GM12878 (cell line): ENCODE results near the gene ATF7. TPM values are rescaled to one million over a fixed set of nuclear protein-coding genes. Genes with fewer than 3 reads are reported as not detected.

Experiments used
- ATAC-seq: fragments of 200-7000 bp; cut with Tn5 transposase; 3 replicates; pipeline ENCODE4 v1.9.1; 2020; ENCODE audit warnings: mild to moderate bottlenecking, moderate library complexity
- BruUV-seq: library from RNA; stranded (reverse); fragments of 400-500 nt; replicated peaks from 2 replicates; lab custom pipeline; 2021; lab: Mats Ljungman, UMichigan
- CTCF ChIA-PET: fragments of 300-600 bp; sonication (Branson Sonifier 250); formaldehyde crosslinking; extraction: SDS; loops from one replicate; lab custom pipeline; 2021; ENCODE audit warnings: inconsistent platforms; lab: Yijun Ruan, JAX
- POLR2A ChIA-PET: fragments of 350-600 bp; formaldehyde crosslinking; extraction: SDS; loops from one replicate; lab custom pipeline; 2021; ENCODE audit warnings: inconsistent platforms; lab: Charles Lee
- RAD21 ChIA-PET: fragments of 300-600 bp; sonication (Branson Sonifier 250); formaldehyde crosslinking; loops from one replicate; lab custom pipeline; 2023; ENCODE audit warnings: antibody characterized with exemption; ENCODE audit not compliant: unreplicated experiment; lab: Charles Lee
- SMC1A ChIA-PET: fragments of 300-600 bp; sonication (Branson Sonifier 250); formaldehyde crosslinking; loops from one replicate; lab custom pipeline; 2023; ENCODE audit not compliant: unreplicated experiment, uncharacterized antibody; lab: Charles Lee
- DNase-seq: peaks from one replicate; pipeline ENCODE4 v3.0.0-alpha.2; 2011; ENCODE audit warnings: low read depth, low spot score
- FAIRE-seq: peaks from 3 replicates; lab custom pipeline; 2011; peaks lifted over from hg19 to GRCh38; lab: Jason Lieb, UNC
- H2AFZ ChIP-seq: 2 replicates; pipeline ENCODE4 v1.6.0; 2011; ENCODE audit warnings: low read depth, low read length, control low read depth; ENCODE audit not compliant: control insufficient read depth
- H3K27ac ChIP-seq: 2 replicates; pipeline ENCODE4 v1.5.1; 2011; ENCODE audit warnings: control low read depth; ENCODE audit not compliant: control insufficient read depth, insufficient read depth
- H3K27me3 ChIP-seq, 2 experiments: replicated peaks in 1 of 2; 2 replicates each; pipeline versions ENCODE4 v1.6.0 to v1.6.1; 2011; ENCODE audit warnings: low read length in 1 of 2; ENCODE audit not compliant: control insufficient read depth in 2 of 2, insufficient read depth in 2 of 2
- H3K36me3 ChIP-seq, 2 experiments: 2 replicates each; pipeline ENCODE4 v1.5.1; 2011; ENCODE audit warnings: low read length in 1 of 2; ENCODE audit not compliant: control insufficient read depth in 2 of 2, insufficient read depth in 2 of 2
- H3K4me1 ChIP-seq: 2 replicates; pipeline ENCODE4 v1.6.1; 2011; ENCODE audit warnings: mild to moderate bottlenecking, low read length, moderate library complexity, mixed read lengths; ENCODE audit not compliant: control insufficient read depth, insufficient read depth
- H3K4me2 ChIP-seq: 2 replicates; pipeline ENCODE4 v1.6.0; 2011; ENCODE audit warnings: control low read depth; ENCODE audit not compliant: control insufficient read depth, insufficient read depth
- H3K4me3 ChIP-seq: fragments of 200-600 bp; sonication (generic); 2 replicates; pipeline ENCODE4 v1.5.1; 2016
- H3K79me2 ChIP-seq: 2 replicates; pipeline ENCODE4 v1.6.0; 2011; ENCODE audit warnings: low read length; ENCODE audit not compliant: control insufficient read depth, insufficient read depth
- H3K9ac ChIP-seq: 2 replicates; pipeline ENCODE4 v1.8.0; 2011; ENCODE audit warnings: low read length, control low read depth, mixed read lengths; ENCODE audit not compliant: control insufficient read depth, insufficient read depth
- H3K9me3 ChIP-seq: replicated peaks from 3 replicates; pipeline ENCODE4 v1.5.1; 2011; ENCODE audit warnings: mild to moderate bottlenecking, low read length; ENCODE audit not compliant: control insufficient read depth, insufficient read depth
- H4K20me1 ChIP-seq: 2 replicates; pipeline ENCODE4 v1.6.0; 2011; ENCODE audit not compliant: control insufficient read depth, insufficient read depth
- BCL3 ChIP-seq: IDR thresholded peaks from 2 replicates; pipeline ENCODE4 v1.6.1; 2011; ENCODE audit warnings: borderline replicate concordance, low read depth, mild to moderate bottlenecking, moderate library complexity, low read length; ENCODE audit not compliant: insufficient read depth, poor library complexity, severe bottlenecking
- KDM1A ChIP-seq: fragments of 200-600 bp; sonication (generic); IDR thresholded peaks from 2 replicates; pipeline ENCODE4 v1.6.1; 2016; ENCODE audit warnings: borderline replicate concordance
- WGBS: methylation state at CpG from one replicate; pipeline ENCODE4 v1.1.6; 2016; ENCODE audit warnings: low lambda C conversion rate; ENCODE audit not compliant: insufficient replicate concordance, insufficient coverage; ENCODE audit errors: missing lambda C conversion rate; 5-methylcytosine and 5-hydroxymethylcytosine counted together
- in situ Hi-C: fragments of 300-500 bp; cut with MboI; formaldehyde crosslinking; loops from 9 replicates; pipeline ENCODE4 v1.14.3; 2018; ENCODE audit warnings: mixed read lengths
- intact Hi-C: fragments of 100-400 bp; cut with micrococcal nuclease; formaldehyde crosslinking; loops from one replicate; pipeline ENCODE4 v1.14.2; 2022; ENCODE audit not compliant: unreplicated experiment
- polyA plus RNA-seq, 11 experiments: library from polyadenylated mRNA; depleted of rRNA in 4 of 11; unstranded in 6 of 11; stranded (reverse) in 5 of 11; fragments of >200 nt; fragmentation: Nextera tagmentation in 4 of 11; fragmentation: Illumina TruSeq in 1 of 11; extraction: Ambion mirVana in 4 of 11; extraction: Trizol in 1 of 11; gene quantifications; 1 replicate in 1 of 11; 2 replicates in 10 of 11; pipeline versions ENCODE4 v1.2.1 to v1.2.3, GENCODE V29; 2011 to 2016; ENCODE audit warnings: inconsistent platforms in 2 of 11, missing spikeins in 2 of 11, low read depth in 1 of 11
- total RNA-seq, 4 experiments: library from RNA; depleted of rRNA in 3 of 4; stranded (reverse); fragments of >200 nt in 3 of 4; fragmentation: Illumina TruSeq in 1 of 4; extraction: Trizol in 1 of 4; gene quantifications; 2 replicates each; pipeline versions ENCODE4 v1.2.1 to v1.2.3, GENCODE V29; 2013 to 2021

ATF7 gene
- total and polyA plus RNA-seq, 10 of the 15 experiments (the other 5 are each of a cell fraction or from before 2014, with no cell fraction given), result 9.1 to 30.7 (median 21.8) TPM

GRCh38 chr12:53575502-53576249, 50.5 kb downstream of the ATF7 start:
- WGBS, result 96% methylated on average over 3 of the region's 3 CpGs
- no peak overlapping the region for H3K4me3 ChIP-seq
- RAD21 ChIA-PET, result interaction anchor here (1.0 kb wide), 1 partner anchor 32 kb away, joined by 3 read pairs; no protein-coding TSS in a partner anchor
- in situ Hi-C loops (no loop called here), intact Hi-C loops (no loop called here)
- no peak overlapping the region for H3K4me2 ChIP-seq
- TF ChIP-seq BCL3 (peak; percentile 65), KDM1A (no peak)
- FAIRE-seq (no peak), DNase-seq (no peak), ATAC-seq (no peak)
- CTCF ChIA-PET, result interaction anchor here (0.7 to 1.5 kb wide), 3 partner anchors 33 to 49 kb away, joined by 3 read pairs; no protein-coding TSS in a partner anchor
- peaks cover 45% of the 10 kb centered on the region for H3K4me1 ChIP-seq
- no peaks in the 10 kb centered on the region for H3K9me3 ChIP-seq
- SMC1A ChIA-PET, result interaction anchor here (0.6 to 1.9 kb wide), 6 partner anchors 10 to 178 kb away, joined by 3 to 5 read pairs (median 4); no protein-coding TSS in a partner anchor
- H3K27me3 ChIP-seq, result no peaks in the 10 kb centered on the region
- H3K79me2 ChIP-seq, result peaks cover 16% of the 10 kb centered on the region
- H3K9ac ChIP-seq, result no peak overlapping the region
- H3K27ac ChIP-seq, result no peak overlapping the region
- H3K36me3 ChIP-seq, result peaks cover 0 to 4% of the 10 kb centered on the region in 2 experiments; a peak in 2 of 4 replicates
- BruUV-seq, result no TSS peak
- no peaks in the 10 kb centered on the region for H4K20me1 ChIP-seq
- no peak overlapping the region for H2AFZ ChIP-seq
- POLR2A ChIA-PET, result interaction anchor here (0.5 to 1.2 kb wide), 5 partner anchors 13 to 442 kb away, joined by 3 to 5 read pairs (median 3); no protein-coding TSS in a partner anchor
